ENCODE data around the gene CHAD. TPM values are rescaled to one million over a fixed set of nuclear protein-coding genes. Genes with fewer than 3 reads are reported as not detected.

CHAD gene
- polyA plus RNA-seq, 1 of the 3 experiments (the other 2 are of a cell fraction): not detected

- CTCF ChIA-PET: interaction anchor here (0.6 to 4.1 kb wide), 4 partner anchors 12 to 186 kb away, joined by 3 to 18 read pairs (median 9); partner anchors contain the start of gene RSAD1
- Histone ChIP-seq H3F3A (replicated peaks; ENCODE audit: insufficient read depth) (no peaks in the 10 kb centered on the region), H3K4me2 (no peak overlapping the region), H2AFZ (ENCODE audit: low read depth) (no peak overlapping the region), H3K9me2 (no peaks in the 10 kb centered on the region), H4K20me1 (ENCODE audit: insufficient read depth) (no peaks in the 10 kb centered on the region; the same call in 1 of the 2 replicates), H3K4me1 (ENCODE audit: control insufficient read depth in 1 of 2, insufficient read depth in 2 of 2, low read depth in 1 of 2, low read length in 1 of 2) (no peaks in the 10 kb centered on the region), H3K9me3 (no peaks in the 10 kb centered on the region), H3K36me3 (replicated peaks in 1 of 2; ENCODE audit: control insufficient read depth in 1 of 2, insufficient read depth in 2 of 2, low read length in 1 of 2) (peaks cover 0 to 2% of the 10 kb centered on the region in 2 experiments), H3K27me3 (ENCODE audit: insufficient read depth) (no peaks in the 10 kb centered on the region), H3K79me2 (ENCODE audit: insufficient read depth) (no peaks in the 10 kb centered on the region), H3K27ac (ENCODE audit: low read depth in 2 of 2, low read length in 1 of 2) (no peak overlapping the region), H3K9ac (no peak overlapping the region), H3K4me3 (ENCODE audit: low read depth in 2 of 2, low read length in 1 of 2) (no peak overlapping the region)
- POLR2A ChIA-PET: no interaction called here
- WGBS (ENCODE audit: low lambda C conversion rate): 86% methylated on average over 9 of the region's 9 CpGs
- DNase-seq: no peak
- TF ChIP-seq MEF2A (IDR thresholded peaks at IDR 0.05; ENCODE audit: borderline replicate concordance, low read depth) (no peak), MXI1 (IDR thresholded peaks at IDR 0.05; ENCODE audit: low read depth, low read length) (no peak), SMC3 (IDR thresholded peaks at IDR 0.05; ENCODE audit: low read depth, low read length) (no peak), POLR2AphosphoS5 (IDR thresholded peaks at IDR 0.05; ENCODE audit: low read depth, low read length) (no peak), ZBTB33 (IDR thresholded peaks at IDR 0.05; ENCODE audit: borderline replicate concordance, low read depth) (no peak), CTCF (IDR thresholded peaks at IDR 0.05) (no peak), SIN3A (IDR thresholded peaks at IDR 0.05; ENCODE audit: borderline replicate concordance, low read depth, low read length) (no peak), RFX5 (IDR thresholded peaks at IDR 0.05; ENCODE audit: low read length) (no peak), NFIC (IDR thresholded peaks at IDR 0.05; ENCODE audit: borderline replicate concordance) (no peak), PBX3 (IDR thresholded peaks at IDR 0.05) (no peak), RXRA (IDR thresholded peaks at IDR 0.05; ENCODE audit: borderline replicate concordance, low read depth) (no peak), TEAD4 (IDR thresholded peaks at IDR 0.05; ENCODE audit: borderline replicate concordance, insufficient read depth) (no peak), FOXJ3 (CRISPR knock-in tag; IDR thresholded peaks at IDR 0.05) (no peak), RAD21 (IDR thresholded peaks at IDR 0.05; ENCODE audit: low read length) (no peak), TAF1 (IDR thresholded peaks at IDR 0.05; ENCODE audit: borderline replicate concordance, low read depth, low read length) (no peak), MAX (IDR thresholded peaks at IDR 0.05; ENCODE audit: low read depth) (no peak), GABPA (IDR thresholded peaks at IDR 0.05; ENCODE audit: low read depth) (no peak), CHD2 (IDR thresholded peaks at IDR 0.05; ENCODE audit: low read length, partially characterized antibody) (no peak), IRF3 (IDR thresholded peaks at IDR 0.05; ENCODE audit: low read depth, low read length) (no peak)
Measured at GRCh38 chr17:50460831-50461526, 7.7 kb downstream of the CHAD start.
